SK-N-MC (cell line): ENCODE results near the gene KCTD1.

Experiments
- EZH2 ChIP-seq: fragments of 200-600 bp; sonication (generic); IDR thresholded peaks from one replicate; pipeline ENCODE4 v1.6.1; 2017; ENCODE audit warnings: antibody characterized with exemption
- POLR2AphosphoS5 ChIP-seq: IDR thresholded peaks from 2 replicates; pipeline ENCODE4 v1.6.1; 2012; ENCODE audit warnings: mild to moderate bottlenecking, low read depth, low read length, borderline replicate concordance

GRCh38 chr18:26495287-26495686 lies 53.1 kb downstream of the KCTD1 start:
- TF ChIP-seq EZH2 (no peak), POLR2AphosphoS5 (no peak)
